SH-SY5Y (cell line): Measurements from ENCODE around the gene PHACTR4.

Experiments
- GATA2 ChIP-seq: IDR thresholded peaks from 2 replicates; pipeline ENCODE4 v1.6.1; 2011; ENCODE audit warnings: mild to moderate bottlenecking, low read depth, low read length
- GATA3 ChIP-seq: IDR thresholded peaks from 2 replicates; pipeline ENCODE4 v1.6.1; 2011; ENCODE audit warnings: low read depth, mild to moderate bottlenecking, low read length, moderate library complexity

DNA sequence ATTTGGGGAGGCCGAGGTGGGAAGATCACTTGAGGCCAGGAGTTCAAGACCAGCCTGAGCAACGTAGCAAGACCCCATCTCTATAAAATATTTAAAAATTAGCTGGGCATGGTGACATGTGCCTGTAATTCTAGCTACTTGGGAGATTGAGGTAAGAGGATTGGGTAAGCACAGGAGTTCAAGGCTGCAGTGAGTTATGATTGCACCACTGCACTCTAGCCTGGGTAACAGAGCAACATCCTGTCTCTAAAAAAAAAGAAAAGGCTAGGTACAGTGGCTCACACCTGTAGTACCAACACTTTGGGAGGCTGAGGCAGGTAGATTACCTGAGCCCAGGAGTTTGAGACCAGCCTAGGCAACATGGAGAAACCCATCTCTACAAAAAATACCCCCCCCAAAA lies 100.6 kb downstream of the PHACTR4 start:
- TF ChIP-seq GATA2: no peak
- TF ChIP-seq GATA3: no peak
